ENCODE measurements around the gene PER2. TPM values are rescaled to one million over a fixed set of nuclear protein-coding genes. Genes with fewer than 3 reads are reported as not detected.
A peak's percentile ranks its signal among the peaks of the same experiment; 100 is the strongest.

The PER2 gene
- total and polyA plus RNA-seq, 10 of the 15 experiments (the other 5 are each of a cell fraction or from before 2014, with no cell fraction given): 1.5 to 15.1 (median 4.6) TPM

- no peak for TF ChIP-seq CEBPZ (IDR thresholded peaks at IDR 0.05; ENCODE audit: low read depth, low read length)
- TF ChIP-seq ZNF24 (IDR thresholded peaks at IDR 0.05): peak; percentile 98
- TF ChIP-seq E4F1 (IDR thresholded peaks at IDR 0.05; ENCODE audit: borderline replicate concordance, partially characterized antibody): peak; percentile 51
- no peak for TF ChIP-seq CBX3 (IDR thresholded peaks at IDR 0.05; ENCODE audit: borderline replicate concordance, low read depth)
- peak; percentile 91 for TF ChIP-seq LARP7 (IDR thresholded peaks at IDR 0.05)
- TF ChIP-seq CHD1 (IDR thresholded peaks at IDR 0.05; ENCODE audit: low read depth, low read length): peak; percentile 96
- TF ChIP-seq NR2C2 (IDR thresholded peaks at IDR 0.05; ENCODE audit: borderline replicate concordance, control insufficient read depth, insufficient read length, low read depth): no peak
- peak; percentile 86 for TF ChIP-seq CREM (IDR thresholded peaks at IDR 0.05; ENCODE audit: low read depth)
- TF ChIP-seq NFXL1 (IDR thresholded peaks at IDR 0.05; ENCODE audit: borderline replicate concordance): no peak
- no peak for TF ChIP-seq ATF3 (IDR thresholded peaks at IDR 0.05; ENCODE audit: borderline replicate concordance, extremely low read depth, low read depth, low read length)
- TF ChIP-seq YY1 (IDR thresholded peaks at IDR 0.05; ENCODE audit: low read depth, low read length): peak; percentile 80
- TF ChIP-seq ESRRA (IDR thresholded peaks at IDR 0.05; ENCODE audit: low read length): no peak
- peak; percentile 12 to 36 (median 25); a peak in 3 of 6 replicates for TF ChIP-seq CTCF (IDR thresholded peaks at IDR 0.05 in 2 of 3, conservative IDR thresholded peaks at IDR 0.05 in 1 of 3; ENCODE audit: control insufficient read depth in 2 of 3, extremely low read depth in 1 of 3, insufficient read depth in 1 of 3, low read depth in 3 of 3, low read length in 3 of 3)
- no peak for TF ChIP-seq KAT2A (conservative IDR thresholded peaks at IDR 0.05; ENCODE audit: control insufficient read depth, low read depth, low read length)
- no peak for TF ChIP-seq ASH2L (IDR thresholded peaks at IDR 0.05; ENCODE audit: borderline replicate concordance, low read depth)
- no peak for TF ChIP-seq CBFB (IDR thresholded peaks at IDR 0.05; ENCODE audit: low read depth)
- no peak for TF ChIP-seq MEF2A (IDR thresholded peaks at IDR 0.05; ENCODE audit: insufficient read depth, low read depth, low read length)
- TF ChIP-seq RUNX3 (IDR thresholded peaks at IDR 0.05; ENCODE audit: low read length): no peak; the same call in none of the 2 replicates
- TF ChIP-seq TCF7 (IDR thresholded peaks at IDR 0.05; ENCODE audit: borderline replicate concordance): no peak
- no peak for TF ChIP-seq IKZF2 (IDR thresholded peaks at IDR 0.05)
- peak; percentile 99 for TF ChIP-seq DPF2 (IDR thresholded peaks at IDR 0.05)
- no peak for TF ChIP-seq MTA3 (IDR thresholded peaks at IDR 0.05; ENCODE audit: borderline replicate concordance, low read length)
- TF ChIP-seq PML (IDR thresholded peaks at IDR 0.05; ENCODE audit: low read length): 0 out of 2 replicates have a peak, but pooled peaks have one; percentile 48
These were observed 502 bp upstream of the PER2 start (continued) for GRCh38 chr2:238288650-238289573.

Data from GM12878 (cell line).